GM19395 (cell line): ENCODE results near the gene CHN2.

Experiments used
- ATAC-seq: cut with Tn5 transposase; IDR thresholded peaks from one replicate; pipeline ENCODE4 v1.9.1; 2021; ENCODE audit warnings: mild to moderate bottlenecking, moderate library complexity; ENCODE audit not compliant: unreplicated experiment

The CHN2 gene

GRCh38 chr7:29329686-29330085, 135.1 kb downstream of the CHN2 start:
- ATAC-seq, result no peak

- ATAC-seq, result no peak
These were observed 135.6 kb downstream of the CHN2 start for GRCh38 chr7:29330136-29330535.

- ATAC-seq, result no peak
These were observed 136.6 kb downstream of the CHN2 start for GRCh38 chr7:29331163-29331562.

- ATAC-seq, result no peak
These were observed 137.7 kb downstream of the CHN2 start for GRCh38 chr7:29332042-29332811.

- no peak for ATAC-seq
These were observed 138.6 kb downstream of the CHN2 start for GRCh38 chr7:29332875-29333855.

- ATAC-seq, result no peak
These were observed 140.9 kb downstream of the CHN2 start for GRCh38 chr7:29335188-29336083.

- no peak for ATAC-seq
These were observed 143.1 kb downstream of the CHN2 start for GRCh38 chr7:29337546-29338116.

GRCh38 chr7:29340696-29341095, 146.1 kb downstream of the CHN2 start:
- ATAC-seq, result no peak

GRCh38 chr7:29341156-29341555, 146.6 kb downstream of the CHN2 start:
- ATAC-seq, result no peak

GRCh38 chr7:29342761-29343160, 148.2 kb downstream of the CHN2 start:
- no peak for ATAC-seq

GRCh38 chr7:29343399-29343798, 148.8 kb downstream of the CHN2 start:
- ATAC-seq, result no peak

- no peak for ATAC-seq
These were observed 149.9 kb downstream of the CHN2 start for GRCh38 chr7:29344334-29344978.

GRCh38 chr7:29345590-29345989, 151.0 kb downstream of the CHN2 start:
- ATAC-seq, result no peak

- ATAC-seq, result no peak
These were observed 151.8 kb downstream of the CHN2 start for GRCh38 chr7:29346231-29346978.

- ATAC-seq, result no peak
These were observed 154.8 kb downstream of the CHN2 start for GRCh38 chr7:29349362-29349761.

GRCh38 chr7:29350351-29350750, 155.8 kb downstream of the CHN2 start:
- ATAC-seq, result no peak

GRCh38 chr7:29352041-29352440, 157.5 kb downstream of the CHN2 start:
- no peak for ATAC-seq

- ATAC-seq, result no peak
These were observed 159.2 kb downstream of the CHN2 start for GRCh38 chr7:29353810-29354209.

- ATAC-seq, result no peak
These were observed 159.8 kb downstream of the CHN2 start for GRCh38 chr7:29354340-29354739.
